H1 (cell line): ENCODE results near the gene SRGAP3. TPM values are rescaled to one million over a fixed set of nuclear protein-coding genes. Genes with fewer than 3 reads are reported as not detected.

Experiments used
- CTCF ChIA-PET: fragments of 300-600 bp; sonication (Branson Sonifier 250); formaldehyde crosslinking; loops from one replicate; lab custom pipeline; 2021; ENCODE audit not compliant: partially characterized antibody; lab: Charles Lee
- POLR2A ChIA-PET: fragments of 300-600 bp; sonication (Branson Sonifier 250); formaldehyde crosslinking; loops from one replicate; lab custom pipeline; 2021; ENCODE audit warnings: inconsistent platforms; ENCODE audit not compliant: partially characterized antibody; lab: Charles Lee
- DNase-seq, 2 experiments: peaks; one replicate each; pipeline versions ENCODE4 v3.0.0 to v3.0.0-alpha.2; 2010 to 2022; ENCODE audit warnings: low spot score in 2 of 2, low read depth in 1 of 2, mixed read lengths in 1 of 2
- FAIRE-seq: peaks from 2 replicates; lab custom pipeline; 2011; peaks lifted over from hg19 to GRCh38; lab: Jason Lieb, UNC
- H2AFZ ChIP-seq: 2 replicates; pipeline ENCODE4 v1.8.1; 2012; ENCODE audit warnings: low read length, inconsistent platforms
- H2AK5ac ChIP-seq: 2 replicates; pipeline ENCODE4 v1.6.1; 2013; ENCODE audit warnings: low read depth, low read length
- H2BK120ac ChIP-seq: replicated peaks from 2 replicates; pipeline ENCODE3; 2013; ENCODE audit warnings: low read depth, low read length, inconsistent platforms
- H2BK12ac ChIP-seq: 2 replicates; pipeline ENCODE4 v1.6.1; 2013; ENCODE audit warnings: low read depth, low read length
- H2BK15ac ChIP-seq: 2 replicates; pipeline ENCODE4 v1.6.1; 2013; ENCODE audit warnings: low read length
- H2BK20ac ChIP-seq: 2 replicates; pipeline ENCODE4 v1.6.1; 2013; ENCODE audit warnings: low read length
- H2BK5ac ChIP-seq: 2 replicates; pipeline ENCODE4 v1.6.1; 2013; ENCODE audit warnings: low read depth, low read length
- H3K14ac ChIP-seq: 2 replicates; pipeline ENCODE4 v1.6.1; 2013; ENCODE audit warnings: inconsistent platforms; ENCODE audit not compliant: insufficient read length
- H3K18ac ChIP-seq: 2 replicates; pipeline ENCODE4 v1.6.1; 2013; ENCODE audit warnings: low read length; ENCODE audit errors: extremely low read depth
- H3K23ac ChIP-seq: 2 replicates; pipeline ENCODE4 v1.6.1; 2013; ENCODE audit warnings: inconsistent platforms; ENCODE audit not compliant: insufficient read length
- H3K23me2 ChIP-seq: 2 replicates; pipeline ENCODE4 v1.6.1; 2013; ENCODE audit warnings: low read depth, low read length
- H3K27ac ChIP-seq: 2 replicates; pipeline ENCODE4 v1.6.1; 2011; ENCODE audit warnings: low read depth, low read length, inconsistent platforms
- H3K27me3 ChIP-seq, 4 experiments: replicated peaks in 1 of 4; 1 replicate in 1 of 4; 2 replicates in 3 of 4; pipeline versions ENCODE4 v1.6.1 to v1.8.1; 2011 to 2013; ENCODE audit warnings: low read length in 3 of 4, mild to moderate bottlenecking in 3 of 4, inconsistent platforms in 2 of 4, mixed read lengths in 2 of 4, moderate library complexity in 1 of 4; ENCODE audit not compliant: control insufficient read depth in 3 of 4, insufficient read depth in 3 of 4; ENCODE audit errors: extremely low read depth in 1 of 4
- H3K36me3 ChIP-seq, 4 experiments: 2 replicates each; pipeline versions ENCODE4 v1.6.1 to v1.8.1; 2011 to 2013; ENCODE audit warnings: mild to moderate bottlenecking in 4 of 4, low read length in 3 of 4, moderate library complexity in 2 of 4, control low read depth in 1 of 4, inconsistent platforms in 1 of 4; ENCODE audit not compliant: insufficient read depth in 4 of 4, control insufficient read depth in 2 of 4
- H3K4ac ChIP-seq: replicated peaks from 2 replicates; pipeline ENCODE3; 2013; ENCODE audit warnings: low read length, low read depth, mixed read lengths, inconsistent platforms; ENCODE audit not compliant: insufficient read length
- H3K4me1 ChIP-seq, 4 experiments: replicated peaks in 1 of 4; 1 replicate in 1 of 4; 2 replicates in 3 of 4; pipeline versions ENCODE4 v1.6.1 to v1.8.1; 2011 to 2013; ENCODE audit warnings: low read length in 3 of 4, inconsistent platforms in 2 of 4, mixed read lengths in 1 of 4; ENCODE audit not compliant: insufficient read depth in 4 of 4, control insufficient read depth in 3 of 4
- H3K4me2 ChIP-seq, 2 experiments: 2 replicates each; pipeline versions ENCODE4 v1.6.1 to v1.8.1; 2011 to 2013; ENCODE audit warnings: low read depth in 2 of 2, low read length in 2 of 2, control low read depth in 1 of 2, inconsistent platforms in 1 of 2, mild to moderate bottlenecking in 1 of 2; ENCODE audit not compliant: insufficient read depth in 1 of 2
- H3K4me3 ChIP-seq, 4 experiments: fragments of 200-600, 300-600 bp in 1 of 4; sonication (generic), shearing (Covaris generic), sonication (Bioruptor Twin) in 1 of 4; 2 replicates each; pipeline versions ENCODE4 v1.5.1 to v1.8.1; 2011 to 2016; ENCODE audit warnings: low read length in 4 of 4, low read depth in 3 of 4, control low read depth in 2 of 4, inconsistent platforms in 2 of 4, mild to moderate bottlenecking in 2 of 4, mixed read lengths in 1 of 4, moderate library complexity in 1 of 4; ENCODE audit not compliant: insufficient read depth in 2 of 4; ENCODE audit errors: extremely low read depth in 1 of 4
- H3K56ac ChIP-seq: replicated peaks from 2 replicates; pipeline ENCODE3; 2013; ENCODE audit warnings: low read depth, mild to moderate bottlenecking, mixed read lengths, low read length, inconsistent platforms; ENCODE audit not compliant: insufficient read length
- H3K79me1 ChIP-seq: 2 replicates; pipeline ENCODE4 v1.6.1; 2013; ENCODE audit warnings: low read depth, low read length, control low read depth
- H3K79me2 ChIP-seq, 2 experiments: 2 replicates each; pipeline versions ENCODE4 v1.6.1 to v1.8.1; 2012 to 2013; ENCODE audit warnings: low read length in 2 of 2, mild to moderate bottlenecking in 2 of 2, inconsistent platforms in 1 of 2; ENCODE audit not compliant: insufficient read depth in 2 of 2, control insufficient read depth in 1 of 2
- H3K9ac ChIP-seq, 4 experiments: replicated peaks in 1 of 4; 1 replicate in 1 of 4; 2 replicates in 3 of 4; pipeline versions ENCODE4 v1.6.1 to v1.8.1; 2011 to 2013; ENCODE audit warnings: low read depth in 3 of 4, low read length in 3 of 4, control low read depth in 2 of 4, mild to moderate bottlenecking in 2 of 4, moderate library complexity in 2 of 4, inconsistent platforms in 1 of 4; ENCODE audit errors: extremely low read depth in 1 of 4
- H3K9me3 ChIP-seq, 2 experiments: 2 replicates each; pipeline versions ENCODE4 v1.6.1 to v1.8.1; 2012 to 2013; ENCODE audit warnings: mild to moderate bottlenecking in 2 of 2, moderate library complexity in 2 of 2, control low read depth in 1 of 2, inconsistent platforms in 1 of 2, low read depth in 1 of 2, low read length in 1 of 2, mixed read lengths in 1 of 2; ENCODE audit not compliant: insufficient read depth in 2 of 2
- H4K20me1 ChIP-seq, 2 experiments: replicated peaks in 1 of 2; 2 replicates each; pipeline versions ENCODE3 to v1.8.1; 2011 to 2013; ENCODE audit warnings: inconsistent platforms in 2 of 2, low read length in 2 of 2, mild to moderate bottlenecking in 1 of 2; ENCODE audit not compliant: insufficient read depth in 2 of 2, control insufficient read depth in 1 of 2
- H4K5ac ChIP-seq: 2 replicates; pipeline ENCODE4 v1.6.1; 2013; ENCODE audit warnings: low read length, low read depth, mixed read lengths, inconsistent platforms; ENCODE audit not compliant: insufficient read length
- H4K8ac ChIP-seq: 2 replicates; pipeline ENCODE4 v1.8.0; 2013; ENCODE audit warnings: mild to moderate bottlenecking, moderate library complexity, low read length, inconsistent platforms; ENCODE audit not compliant: insufficient read depth; ENCODE audit errors: extremely low read depth
- H4K91ac ChIP-seq: replicated peaks from 2 replicates; pipeline ENCODE3; 2013; ENCODE audit warnings: low read length, mixed read lengths, inconsistent platforms; ENCODE audit not compliant: insufficient read length
- CEBPB ChIP-seq: IDR thresholded peaks from 2 replicates; pipeline ENCODE4 v1.6.1; 2012; ENCODE audit warnings: low read depth, low read length
- FOSL1 ChIP-seq: IDR thresholded peaks from 2 replicates; pipeline ENCODE4 v1.6.1; 2011; ENCODE audit warnings: mild to moderate bottlenecking, low read depth, low read length, moderate library complexity; ENCODE audit not compliant: insufficient read depth
- JUN ChIP-seq: IDR thresholded peaks from 2 replicates; pipeline ENCODE4 v1.6.1; 2011; ENCODE audit warnings: low read depth, mild to moderate bottlenecking, improper control_type of control experiment, low read length
- JUND ChIP-seq: IDR thresholded peaks from 2 replicates; pipeline ENCODE4 v1.6.1; 2011; ENCODE audit warnings: mild to moderate bottlenecking, improper control_type of control experiment, low read length
- KDM5A ChIP-seq: fragments of 200-600 bp; IDR thresholded peaks from 2 replicates; pipeline ENCODE4 v1.7.1; 2012; ENCODE audit warnings: mild to moderate bottlenecking, low read length, inconsistent platforms, mixed read lengths
- MAFK ChIP-seq: IDR thresholded peaks from 2 replicates; pipeline ENCODE4 v1.6.1; 2012; ENCODE audit warnings: low read depth, mild to moderate bottlenecking, improper control_type of control experiment, low read length
- NANOG ChIP-seq: IDR thresholded peaks from 2 replicates; pipeline ENCODE4 v1.6.1; 2011; ENCODE audit warnings: low read length, low read depth, mild to moderate bottlenecking, inconsistent platforms; ENCODE audit not compliant: insufficient read depth, poor library complexity, severe bottlenecking
- PHF8 ChIP-seq: fragments of 200-600 bp; sonication (generic); conservative IDR thresholded peaks from 2 replicates; pipeline ENCODE4 v1.7.1; 2012; ENCODE audit warnings: low read depth, mild to moderate bottlenecking, inconsistent platforms, low read length, moderate library complexity
- RBBP5 ChIP-seq: IDR thresholded peaks from 2 replicates; pipeline ENCODE4 v1.7.1; 2012; ENCODE audit warnings: low read depth, mild to moderate bottlenecking, inconsistent platforms, low read length, moderate library complexity, borderline replicate concordance
- SUZ12 ChIP-seq: fragments of 200-600 bp; sonication (generic); IDR thresholded peaks from 2 replicates; pipeline ENCODE4 v1.6.1; 2012; ENCODE audit warnings: mild to moderate bottlenecking, inconsistent platforms, low read length, moderate library complexity, mixed read lengths
- WGBS, 2 experiments: shearing (Covaris generic) in 1 of 2; methylation state at CpG; one replicate each; pipeline versions ENCODE4 v1.1.6 to v1.1.7; 2013 to 2015; ENCODE audit warnings: low lambda C conversion rate in 2 of 2, mixed read lengths in 2 of 2, inconsistent platforms in 1 of 2, low coverage in 1 of 2, missing lambda C conversion rate in 1 of 2; ENCODE audit not compliant: insufficient replicate concordance in 2 of 2, insufficient coverage in 1 of 2, insufficient read length in 1 of 2; ENCODE audit errors: extremely low coverage in 1 of 2, missing lambda C conversion rate in 1 of 2; 5-methylcytosine and 5-hydroxymethylcytosine counted together
- polyA plus RNA-seq, 7 experiments: library from polyadenylated mRNA; depleted of rRNA in 3 of 7; stranded (reverse) in 5 of 7; unstranded in 2 of 7; fragments of >200 nt in 5 of 7; fragments of 200-250 nt in 2 of 7; gene quantifications; 1 replicate in 5 of 7; 2 replicates in 1 of 7; 4 replicates in 1 of 7; pipeline versions ENCODE4 v1.2.1 to v1.2.3, GENCODE V29; 2011 to 2013; ENCODE audit warnings: missing spikeins in 2 of 7, mixed read lengths in 2 of 7
- total RNA-seq: library from RNA; stranded (reverse); fragmentation: NEBNext Ultra II Directional; extraction: Animal tissue kit (Norgen Biotek cat#: 25700); gene quantifications from 2 replicates; pipeline ENCODE4 v1.2.1, GENCODE V29; 2021
- TF ChIP-seq, protein P1 (sequence below): IDR thresholded peaks from 2 replicates; pipeline ENCODE4 v1.6.1; 2012; ENCODE audit warnings: low read length, inconsistent platforms
- TF ChIP-seq, protein P2 (sequence below): IDR thresholded peaks from 2 replicates; pipeline ENCODE4 v1.6.1; 2011; ENCODE audit warnings: low read length, improper control_type of control experiment

SRGAP3 gene
- total and polyA plus RNA-seq, 2 of the 8 experiments (the other 6 are each of a cell fraction or from before 2014, with no cell fraction given): 5.8 to 11.4 TPM

- Histone ChIP-seq H2BK20ac (no peak overlapping the region), H4K8ac (no peak overlapping the region), H3K79me1 (no peaks in the 10 kb centered on the region), H2AFZ (no peak overlapping the region), H3K4me3 (no peak overlapping the region), H2BK5ac (no peak overlapping the region), H2BK15ac (no peak overlapping the region), H3K18ac (no peak overlapping the region), H3K27me3 (no peaks in the 10 kb centered on the region), H3K9ac (no peak overlapping the region), H4K20me1 (no peaks in the 10 kb centered on the region), H3K23me2 (no peaks in the 10 kb centered on the region), H3K4me1 (no peaks in the 10 kb centered on the region), H2BK12ac (no peak overlapping the region), H3K9me3 (no peaks in the 10 kb centered on the region), H2AK5ac (no peak overlapping the region), H3K36me3 (no peaks in the 10 kb centered on the region), H2BK120ac (no peak overlapping the region), H3K4ac (no peak overlapping the region), H3K14ac (no peak overlapping the region), H3K56ac (no peak overlapping the region), H3K4me2 (no peak overlapping the region), H4K91ac (no peak overlapping the region), H4K5ac (no peak overlapping the region), H3K79me2 (no peaks in the 10 kb centered on the region), H3K23ac (no peak overlapping the region), H3K27ac (no peak overlapping the region)
- DNase-seq (no peak), FAIRE-seq (no peak)
- WGBS, 2 experiments: 84% methylated on average over 9 of the region's 9 CpGs; no CpG with 5 or more reads in 1 of the 2 experiments
- ChIA-PET POLR2A (no interaction called here), CTCF (interaction anchor here (0.8 to 7.4 kb wide), 7 partner anchors 10 to 321 kb away, joined by 3 to 35 read pairs (median 7); partner anchors contain the start of gene SRGAP3)
- TF ChIP-seq KDM5A (no peak), SUZ12 (no peak), JUN (no peak), MAFK (no peak), RBBP5 (no peak), FOSL1 (no peak), JUND (no peak), NANOG (no peak), CEBPB (no peak), PHF8 (no peak)
- TF ChIP-seq, protein P1, sequence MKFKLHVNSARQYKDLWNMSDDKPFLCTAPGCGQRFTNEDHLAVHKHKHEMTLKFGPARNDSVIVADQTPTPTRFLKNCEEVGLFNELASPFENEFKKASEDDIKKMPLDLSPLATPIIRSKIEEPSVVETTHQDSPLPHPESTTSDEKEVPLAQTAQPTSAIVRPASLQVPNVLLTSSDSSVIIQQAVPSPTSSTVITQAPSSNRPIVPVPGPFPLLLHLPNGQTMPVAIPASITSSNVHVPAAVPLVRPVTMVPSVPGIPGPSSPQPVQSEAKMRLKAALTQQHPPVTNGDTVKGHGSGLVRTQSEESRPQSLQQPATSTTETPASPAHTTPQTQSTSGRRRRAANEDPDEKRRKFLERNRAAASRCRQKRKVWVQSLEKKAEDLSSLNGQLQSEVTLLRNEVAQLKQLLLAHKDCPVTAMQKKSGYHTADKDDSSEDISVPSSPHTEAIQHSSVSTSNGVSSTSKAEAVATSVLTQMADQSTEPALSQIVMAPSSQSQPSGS: no peak
- TF ChIP-seq, protein P2, sequence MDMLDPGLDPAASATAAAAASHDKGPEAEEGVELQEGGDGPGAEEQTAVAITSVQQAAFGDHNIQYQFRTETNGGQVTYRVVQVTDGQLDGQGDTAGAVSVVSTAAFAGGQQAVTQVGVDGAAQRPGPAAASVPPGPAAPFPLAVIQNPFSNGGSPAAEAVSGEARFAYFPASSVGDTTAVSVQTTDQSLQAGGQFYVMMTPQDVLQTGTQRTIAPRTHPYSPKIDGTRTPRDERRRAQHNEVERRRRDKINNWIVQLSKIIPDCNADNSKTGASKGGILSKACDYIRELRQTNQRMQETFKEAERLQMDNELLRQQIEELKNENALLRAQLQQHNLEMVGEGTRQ: no peak
Measured at GRCh38 chr3:8981700-8982099, 267.7 kb downstream of the SRGAP3 start.
